ENCODE results near the gene CD300LD. TPM values are rescaled to one million over a fixed set of nuclear protein-coding genes. Genes with fewer than 3 reads are reported as not detected.

Gene CD300LD
- total RNA-seq, 4 donors from 2014 or later = not detected

DNA sequence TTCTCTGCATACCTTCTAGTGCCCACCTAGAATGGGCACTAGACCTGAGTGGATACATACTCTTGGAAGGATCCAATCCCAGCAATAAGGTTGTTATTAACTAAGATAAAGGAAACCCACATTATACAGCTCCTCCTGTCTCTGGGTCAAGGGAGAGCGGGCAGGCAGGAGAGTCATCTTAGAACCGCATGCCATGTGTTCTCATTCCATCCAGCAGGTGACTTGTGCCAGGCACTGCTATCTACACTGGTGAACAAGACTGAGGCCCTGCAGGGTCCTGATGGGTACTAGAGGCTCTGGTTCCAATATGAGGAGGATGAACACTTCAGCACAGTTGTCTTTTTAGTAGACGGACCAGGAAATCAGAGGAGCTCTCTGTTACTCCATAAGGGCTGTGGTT lies 18.9 kb downstream of the CD300LD start:
- H3K36me3 ChIP-seq = no peaks in the 10 kb centered on the region
- intact Hi-C loops (cut with DNase I) = no loop called here
- H3K4me3 ChIP-seq = no peak overlapping the region
- peaks cover 8 to 22% (median 20%) of the 10 kb centered on the region in 3 donors for H3K4me1 ChIP-seq
- DNase-seq = no peak
- no peaks in the 10 kb centered on the region for H3K9me3 ChIP-seq
- WGBS, 2 donors = 73 to 88% methylated on average over 3 of the region's 3 CpGs
- TF ChIP-seq, protein P1, sequence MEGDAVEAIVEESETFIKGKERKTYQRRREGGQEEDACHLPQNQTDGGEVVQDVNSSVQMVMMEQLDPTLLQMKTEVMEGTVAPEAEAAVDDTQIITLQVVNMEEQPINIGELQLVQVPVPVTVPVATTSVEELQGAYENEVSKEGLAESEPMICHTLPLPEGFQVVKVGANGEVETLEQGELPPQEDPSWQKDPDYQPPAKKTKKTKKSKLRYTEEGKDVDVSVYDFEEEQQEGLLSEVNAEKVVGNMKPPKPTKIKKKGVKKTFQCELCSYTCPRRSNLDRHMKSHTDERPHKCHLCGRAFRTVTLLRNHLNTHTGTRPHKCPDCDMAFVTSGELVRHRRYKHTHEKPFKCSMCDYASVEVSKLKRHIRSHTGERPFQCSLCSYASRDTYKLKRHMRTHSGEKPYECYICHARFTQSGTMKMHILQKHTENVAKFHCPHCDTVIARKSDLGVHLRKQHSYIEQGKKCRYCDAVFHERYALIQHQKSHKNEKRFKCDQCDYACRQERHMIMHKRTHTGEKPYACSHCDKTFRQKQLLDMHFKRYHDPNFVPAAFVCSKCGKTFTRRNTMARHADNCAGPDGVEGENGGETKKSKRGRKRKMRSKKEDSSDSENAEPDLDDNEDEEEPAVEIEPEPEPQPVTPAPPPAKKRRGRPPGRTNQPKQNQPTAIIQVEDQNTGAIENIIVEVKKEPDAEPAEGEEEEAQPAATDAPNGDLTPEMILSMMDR (IDR thresholded peaks at IDR 0.05) = peak in 1 of 6 experiments; percentile 11
- no peak for TF ChIP-seq POLR2A (IDR thresholded peaks at IDR 0.05)
- no peak overlapping the region for H3K27ac ChIP-seq
- peaks cover 0 to 19% (median 0%) of the 10 kb centered on the region in 4 donors for H3K27me3 ChIP-seq

DNA sequence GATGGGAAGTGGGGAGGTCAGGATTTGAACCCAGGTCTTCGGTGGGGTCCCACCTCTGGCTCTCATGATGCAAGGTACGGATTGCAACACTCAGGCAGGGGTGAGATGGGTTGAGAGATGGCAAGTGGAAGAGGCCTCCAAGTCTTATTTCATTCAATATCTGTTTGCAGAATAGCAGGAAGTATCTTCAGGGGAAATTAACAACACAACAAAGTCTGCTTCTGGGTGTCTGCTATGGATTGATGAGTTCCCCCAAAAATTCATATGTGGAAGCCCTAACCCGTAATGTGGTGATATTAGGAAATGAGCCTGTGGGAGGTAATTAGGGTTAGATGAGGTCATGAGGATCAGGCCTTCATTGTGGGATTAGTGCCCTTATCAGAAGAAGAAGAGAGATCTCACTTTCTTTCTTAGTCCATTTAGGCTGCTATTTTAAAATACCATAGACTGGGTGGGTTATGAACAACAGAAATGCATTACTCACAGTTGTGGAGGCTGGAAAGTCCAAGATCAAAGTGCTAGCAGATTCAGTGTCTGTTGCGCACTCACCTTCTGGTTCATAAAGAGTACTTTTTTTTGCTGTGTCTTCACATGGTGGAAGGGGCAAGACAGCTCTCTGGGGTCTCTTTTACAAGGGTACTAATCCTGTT lies 20.3 kb downstream of the CD300LD start:
- WGBS, 2 donors = 75 to 90% methylated on average over 4 of the region's 4 CpGs
- no peak for DNase-seq
- Histone ChIP-seq H3K9me3 (no peaks in the 10 kb centered on the region), H3K4me3 (no peak overlapping the region), H3K4me1 (peaks cover 8 to 22% (median 20%) of the 10 kb centered on the region in 3 donors), H3K27ac (no peak overlapping the region), H3K36me3 (no peaks in the 10 kb centered on the region), H3K27me3 (peaks cover 0 to 10% (median 0%) of the 10 kb centered on the region in 4 donors)
- no peak for TF ChIP-seq POLR2A (IDR thresholded peaks at IDR 0.05)
- TF ChIP-seq, protein P1 (IDR thresholded peaks at IDR 0.05) = no peak
- intact Hi-C loops (cut with DNase I) = no loop called here

DNA sequence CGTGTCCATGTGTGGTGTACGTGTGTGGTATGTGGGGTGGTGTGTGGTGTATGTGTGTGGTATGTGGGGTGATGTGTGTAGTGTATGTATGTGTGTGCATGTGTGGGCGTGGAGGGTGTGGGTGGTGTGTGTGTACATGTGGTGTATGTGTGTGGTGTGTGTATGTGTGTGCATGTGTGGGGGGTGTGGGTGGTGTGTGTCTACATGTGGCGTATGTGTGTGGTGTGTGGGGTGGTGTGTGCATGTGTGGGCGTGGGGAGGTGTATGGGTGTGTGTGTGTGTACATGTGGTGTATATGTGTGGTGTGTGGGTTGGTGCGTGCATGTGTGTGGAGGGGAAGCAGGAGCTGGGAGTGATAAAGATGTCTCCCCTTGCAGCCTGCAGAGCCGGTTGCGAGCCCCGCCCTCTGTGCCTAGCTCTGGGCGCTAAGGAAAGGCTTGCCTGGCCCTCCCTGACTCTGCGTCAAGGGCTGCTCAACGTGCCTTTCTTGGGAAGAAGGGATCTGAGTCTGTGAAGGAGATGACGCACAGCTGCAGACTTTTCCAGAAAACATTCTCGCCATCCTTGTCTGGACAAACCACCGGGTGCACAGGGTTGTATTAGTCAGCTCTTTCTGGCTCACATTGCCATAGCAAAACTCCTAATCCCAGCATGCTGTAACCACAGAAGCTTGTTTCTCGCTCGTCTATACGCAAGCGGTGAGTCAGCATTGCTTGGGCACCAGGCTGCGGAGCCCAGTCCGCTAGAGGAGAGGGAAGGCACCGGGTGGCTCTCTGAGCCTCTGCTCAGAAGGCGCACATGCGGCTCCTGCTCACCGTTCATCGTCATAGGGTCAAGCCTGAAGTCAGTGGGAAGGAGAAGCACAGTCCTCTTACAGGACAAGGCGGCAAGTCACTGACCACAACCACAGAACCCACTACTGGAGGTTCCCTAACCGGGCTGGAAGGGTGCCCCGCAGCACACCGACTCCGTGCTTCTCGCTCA lies 22.8 kb downstream of the CD300LD start:
- H3K27ac ChIP-seq = peak overlapping the region; percentile 65 to 81 (median 74)
- peaks cover 0 to 28% (median 0%) of the 10 kb centered on the region in 4 donors for H3K27me3 ChIP-seq
- no peaks in the 10 kb centered on the region for H3K9me3 ChIP-seq
- 33 to 36% methylated on average over 17 to 25 of the region's 32 CpGs for WGBS, 2 donors
- no peaks in the 10 kb centered on the region for H3K36me3 ChIP-seq
- intact Hi-C loops (cut with DNase I) = no loop called here
- TF ChIP-seq POLR2A (IDR thresholded peaks at IDR 0.05) = peak in 3 of 4 donors; percentile 45 to 90 (median 60)
- TF ChIP-seq, protein P1 (IDR thresholded peaks at IDR 0.05) = no peak
- no peak overlapping the region for H3K4me3 ChIP-seq
- DNase-seq = peak; percentile 39
- H3K4me1 ChIP-seq = peaks cover 8 to 29% (median 20%) of the 10 kb centered on the region in 3 donors

DNA sequence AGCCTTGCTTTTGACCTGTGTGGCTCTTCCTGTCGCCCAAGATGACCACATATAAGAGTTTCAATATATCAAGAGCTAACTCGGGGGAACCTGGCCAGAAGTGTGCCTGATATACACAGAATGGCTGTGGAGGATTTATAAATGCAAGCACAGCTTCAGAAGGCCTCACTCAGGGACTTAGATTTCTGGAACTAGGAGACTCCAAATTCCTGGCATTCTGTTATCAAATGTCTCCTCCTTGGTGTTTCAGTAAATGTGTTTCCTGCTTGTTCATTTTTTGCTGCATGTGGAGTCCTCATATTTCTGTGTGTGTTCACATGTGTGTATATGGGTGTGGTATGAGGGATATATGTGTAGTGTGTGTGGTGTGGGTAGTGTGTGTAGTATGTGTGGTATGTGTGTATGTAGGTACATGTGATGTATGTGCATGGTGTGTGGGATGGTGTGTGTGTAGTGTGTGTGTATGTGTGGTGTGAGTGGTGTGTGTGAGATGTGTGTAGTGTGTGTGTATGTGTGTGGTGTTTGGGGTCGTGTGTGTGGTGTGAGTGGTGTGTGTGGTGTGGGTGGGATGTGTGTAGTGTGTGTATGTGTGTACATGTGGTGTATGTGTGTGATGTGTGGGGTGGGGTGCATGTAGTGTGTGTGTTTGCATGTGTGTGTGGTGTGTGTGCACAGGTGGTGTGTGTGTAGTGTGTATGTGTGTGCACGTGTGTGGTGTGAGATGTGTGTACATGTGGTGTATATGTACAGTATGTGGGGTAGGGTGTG lies 23.8 kb downstream of the CD300LD start:
- H3K36me3 ChIP-seq = no peaks in the 10 kb centered on the region

More for the DNA sequence above, 23.8 kb downstream of the CD300LD start:
- Histone ChIP-seq H3K4me3 (no peak overlapping the region), H3K4me1 (peaks cover 8 to 29% (median 20%) of the 10 kb centered on the region in 3 donors), H3K27ac (no peak overlapping the region), H3K9me3 (no peaks in the 10 kb centered on the region), H3K27me3 (peaks cover 0 to 35% (median 0%) of the 10 kb centered on the region in 4 donors)
- no peak for DNase-seq
- TF ChIP-seq, protein P1 (IDR thresholded peaks at IDR 0.05) = no peak
- TF ChIP-seq POLR2A (IDR thresholded peaks at IDR 0.05) = no peak
- WGBS, 2 donors = 70 to 75% methylated on average over 4 of the region's 4 CpGs
- intact Hi-C loops (cut with DNase I) = no loop called here
